ENCODE measurements around the gene CALR3.
A peak's percentile ranks its signal among the peaks of the same experiment; 100 is the strongest.

Gene CALR3

GRCh38 chr19:16457195-16457953, 38.6 kb downstream of the CALR3 start:
- H3K36me3 ChIP-seq, result no peaks in the 10 kb centered on the region; the same call in 1 of the 2 replicates
- no peaks in the 10 kb centered on the region for H3K27me3 ChIP-seq
- no peaks in the 10 kb centered on the region for H3K9me3 ChIP-seq
- TF ChIP-seq CTCF (IDR thresholded peaks at IDR 0.05; ENCODE audit: low read depth, low read length), result no peak
- DNase-seq, result peak; percentile 89
- peak overlapping the region; percentile 54 for H3K4me3 ChIP-seq (ENCODE audit: low read depth, low read length)
- peaks cover 22% of the 10 kb centered on the region for H3K4me1 ChIP-seq

DNA sequence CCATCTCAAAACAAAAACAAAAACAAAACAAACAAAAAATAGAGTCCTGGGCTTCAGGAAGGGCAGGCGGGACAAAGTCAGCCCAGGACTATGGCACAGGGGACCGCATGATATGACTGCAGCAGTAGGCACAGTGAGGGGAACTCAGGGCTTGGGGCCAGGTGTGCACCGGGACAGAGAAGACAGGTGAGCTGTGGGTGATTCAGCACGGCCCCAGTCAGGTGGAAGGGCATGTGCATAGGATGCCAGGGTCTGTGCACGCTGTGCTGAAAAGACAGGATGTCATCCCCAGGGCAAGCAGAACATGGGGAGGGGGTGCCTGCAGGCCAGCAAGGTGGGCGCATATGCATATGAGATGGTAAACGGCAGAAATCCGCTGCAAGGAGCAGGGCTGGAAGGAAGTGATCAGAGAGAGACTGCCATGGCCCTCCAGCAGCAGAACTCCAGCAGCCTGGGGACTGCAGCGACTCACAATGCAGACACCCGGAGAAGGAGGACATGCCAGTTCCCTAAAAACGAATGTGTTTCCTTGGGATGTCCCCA, 39.2 kb downstream of the CALR3 start:
- H3K36me3 ChIP-seq, result no peaks in the 10 kb centered on the region; the same call in 1 of the 2 replicates
- no peak for DNase-seq
- H3K4me1 ChIP-seq, result peaks cover 22% of the 10 kb centered on the region
- no peaks in the 10 kb centered on the region for H3K9me3 ChIP-seq
- H3K4me3 ChIP-seq (ENCODE audit: low read depth, low read length), result peak overlapping the region; percentile 54
- H3K27me3 ChIP-seq, result no peaks in the 10 kb centered on the region
- TF ChIP-seq CTCF (IDR thresholded peaks at IDR 0.05; ENCODE audit: low read depth, low read length), result no peak

GRCh38 chr19:16455489-16455888, 40.5 kb downstream of the CALR3 start:
- no peak for TF ChIP-seq CTCF (IDR thresholded peaks at IDR 0.05; ENCODE audit: low read depth, low read length)
- H3K27me3 ChIP-seq, result no peaks in the 10 kb centered on the region
- DNase-seq, result no peak
- H3K4me3 ChIP-seq (ENCODE audit: low read depth, low read length), result no peak overlapping the region
- H3K9me3 ChIP-seq, result no peaks in the 10 kb centered on the region
- H3K4me1 ChIP-seq, result peaks cover 22% of the 10 kb centered on the region
- no peaks in the 10 kb centered on the region; the same call in 1 of the 2 replicates for H3K36me3 ChIP-seq

- H3K36me3 ChIP-seq, result no peaks in the 10 kb centered on the region; the same call in 1 of the 2 replicates
- DNase-seq, result no peak
- no peak overlapping the region for H3K4me3 ChIP-seq (ENCODE audit: low read depth, low read length)
- H3K27me3 ChIP-seq, result no peaks in the 10 kb centered on the region
- no peaks in the 10 kb centered on the region for H3K9me3 ChIP-seq
- H3K4me1 ChIP-seq, result peaks cover 22% of the 10 kb centered on the region
- no peak for TF ChIP-seq CTCF (IDR thresholded peaks at IDR 0.05; ENCODE audit: low read depth, low read length)
Measured at GRCh38 chr19:16454351-16454918, 41.5 kb downstream of the CALR3 start.

DNA sequence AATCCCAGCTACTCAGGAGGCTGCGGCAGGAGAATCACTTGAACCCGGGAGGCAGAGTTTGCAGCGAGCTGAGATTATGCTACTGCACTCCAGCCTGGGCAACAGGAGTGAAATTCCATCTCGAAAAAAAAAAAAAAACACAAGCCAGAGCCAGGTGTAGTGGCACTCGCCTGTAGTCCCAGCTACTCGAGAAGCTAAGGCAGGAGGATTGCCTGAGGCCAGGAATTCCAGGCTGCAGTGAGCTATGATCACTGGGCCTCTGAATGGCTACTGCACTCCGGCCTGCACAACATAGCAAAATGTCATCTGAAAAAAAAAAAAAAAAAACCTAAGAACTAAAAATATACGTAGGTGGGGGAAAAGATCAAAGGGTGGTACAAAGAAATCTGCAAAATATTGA, 43.6 kb downstream of the CALR3 start:
- H3K9me3 ChIP-seq, result no peaks in the 10 kb centered on the region
- H3K4me1 ChIP-seq, result peaks cover 10% of the 10 kb centered on the region
- no peaks in the 10 kb centered on the region; the same call in 1 of the 2 replicates for H3K36me3 ChIP-seq
- H3K27me3 ChIP-seq, result no peaks in the 10 kb centered on the region
- no peak for TF ChIP-seq CTCF (IDR thresholded peaks at IDR 0.05; ENCODE audit: low read depth, low read length)
- no peak overlapping the region for H3K4me3 ChIP-seq (ENCODE audit: low read depth, low read length)
- DNase-seq, result no peak
